Measurements from ENCODE around the gene KRTAP10-1.
"Not testable (repeated sequence)": the region's sequence is repeated elsewhere in the genome, so short reads cannot be mapped to it uniquely, and the experiment has no call there.

Gene KRTAP10-1

GRCh38 chr21:44571296-44571695 is 31.3 kb upstream of the KRTAP10-1 start:
- no peak for DNase-seq (ENCODE audit: low read depth)

- no peak for DNase-seq (ENCODE audit: low read depth)
Measured at GRCh38 chr21:44569861-44570517, 30.0 kb upstream of the KRTAP10-1 start.

DNA sequence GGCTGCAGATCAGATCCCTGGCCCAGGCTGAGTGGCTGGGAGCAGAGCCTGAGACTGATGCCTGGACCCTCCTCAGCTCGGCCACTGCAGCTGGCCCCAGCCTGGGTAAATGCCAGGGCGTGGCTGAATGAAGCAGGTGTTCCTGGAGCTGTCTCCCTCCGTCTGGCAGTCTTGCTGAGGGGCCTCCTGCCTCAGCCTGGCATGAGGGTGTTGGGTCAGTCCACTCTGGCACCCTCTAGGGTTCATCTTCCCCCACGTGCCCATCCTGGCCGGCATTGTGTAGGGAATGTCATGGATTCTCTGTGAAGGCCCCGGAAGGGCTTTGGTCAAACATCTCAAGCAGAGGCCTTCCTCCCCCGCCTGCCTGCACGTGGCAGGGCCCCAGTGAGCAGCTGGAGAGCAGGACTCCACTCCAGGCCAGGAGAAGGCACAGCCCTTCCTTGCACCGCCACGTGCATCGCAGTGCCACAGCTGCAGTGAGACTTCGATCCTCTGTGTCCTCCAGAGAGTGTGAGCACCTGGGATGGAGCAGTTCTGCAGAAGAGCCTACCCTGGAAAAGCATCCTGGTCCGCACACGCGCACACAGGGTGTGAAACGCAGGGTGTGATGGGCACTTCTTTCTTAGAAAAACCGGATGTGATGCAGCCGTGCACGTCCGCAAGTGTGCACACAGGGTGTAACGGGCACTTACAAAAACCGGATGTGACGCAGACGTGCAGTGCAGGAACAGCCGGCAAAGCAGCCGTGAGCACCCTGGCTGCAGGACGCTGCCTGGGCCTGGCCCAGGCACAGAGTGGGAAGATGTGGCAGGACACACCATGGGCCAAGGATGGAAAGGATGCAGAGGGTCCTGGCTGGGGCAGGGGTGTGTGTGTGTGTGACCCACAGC is 28.9 kb upstream of the KRTAP10-1 start:
- no peak for DNase-seq (ENCODE audit: low read depth)

DNA sequence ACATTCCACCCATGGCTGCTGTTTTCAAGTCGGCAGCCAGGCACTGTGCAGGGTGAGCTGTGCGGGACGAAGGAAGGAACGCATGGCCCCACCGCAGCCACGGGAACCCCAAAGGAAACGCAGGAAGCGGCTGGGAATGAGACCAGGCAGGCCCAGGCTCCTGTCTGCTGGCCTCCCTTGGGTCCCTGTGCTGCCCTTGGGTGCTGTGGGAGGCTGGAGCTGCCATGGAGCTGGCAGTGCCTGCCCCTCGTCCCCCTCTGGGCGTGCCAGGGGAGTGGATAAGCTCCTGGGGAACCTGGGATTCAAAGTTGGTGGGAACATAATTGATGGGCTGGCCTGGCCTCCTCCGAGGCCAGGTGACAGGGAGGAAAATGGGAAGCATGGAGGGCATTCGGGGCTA is 28.3 kb upstream of the KRTAP10-1 start:
- no peak for DNase-seq (ENCODE audit: low read depth)

DNA sequence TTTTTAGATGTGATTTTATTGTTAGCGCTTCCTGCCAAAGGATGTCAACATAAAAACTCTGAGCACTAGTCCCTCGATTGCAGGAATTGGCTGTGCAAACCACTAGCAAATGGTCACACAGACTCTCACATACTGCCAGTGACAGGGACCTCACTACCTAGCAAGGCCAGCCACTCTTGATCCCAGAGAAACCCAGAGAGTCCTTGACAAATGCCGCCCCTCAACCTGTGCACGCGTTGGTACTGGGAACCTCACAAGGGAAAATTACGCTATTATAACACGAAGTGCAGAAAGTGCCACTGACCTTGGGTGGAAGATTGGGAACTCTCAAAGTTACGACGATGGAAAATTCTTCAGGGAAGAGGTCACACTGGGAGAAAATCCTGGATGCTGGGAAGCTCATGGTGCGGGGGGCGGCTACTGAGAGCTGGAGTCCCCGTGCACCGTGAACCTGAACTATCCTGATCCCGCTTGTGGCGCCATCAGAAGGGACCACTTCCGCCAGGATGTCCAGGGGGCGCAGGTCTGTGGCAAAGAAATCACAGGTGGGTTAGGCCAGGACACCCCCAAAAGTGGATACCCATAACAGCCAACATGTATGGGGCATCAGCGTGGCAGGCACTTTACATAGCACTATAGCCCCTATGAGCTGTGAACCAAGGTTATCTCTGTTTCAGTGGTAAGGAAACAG is 27.6 kb upstream of the KRTAP10-1 start:
- no peak for DNase-seq (ENCODE audit: low read depth)

DNA sequence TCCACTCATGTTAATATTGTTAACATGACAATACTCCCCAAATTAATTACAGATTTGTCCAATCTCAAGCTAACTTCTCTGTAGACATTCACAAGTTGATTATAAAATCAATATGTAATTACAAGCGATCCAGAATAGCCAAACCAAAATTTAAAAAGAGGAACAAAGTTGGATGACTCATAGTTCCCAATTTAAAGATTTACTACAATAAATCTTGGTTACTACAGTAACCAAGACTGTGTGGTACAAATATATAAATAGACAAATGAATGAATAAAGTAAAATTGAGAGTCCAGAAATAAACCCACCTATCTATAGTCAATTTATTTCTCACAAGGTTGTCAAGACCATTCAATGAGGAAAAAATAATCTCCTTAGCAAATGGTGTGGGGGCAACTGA is 26.4 kb upstream of the KRTAP10-1 start:
- DNase-seq (ENCODE audit: low read depth) = no peak

GRCh38 chr21:44564886-44565598 is 25.0 kb upstream of the KRTAP10-1 start:
- DNase-seq (ENCODE audit: low read depth) = no peak

DNA sequence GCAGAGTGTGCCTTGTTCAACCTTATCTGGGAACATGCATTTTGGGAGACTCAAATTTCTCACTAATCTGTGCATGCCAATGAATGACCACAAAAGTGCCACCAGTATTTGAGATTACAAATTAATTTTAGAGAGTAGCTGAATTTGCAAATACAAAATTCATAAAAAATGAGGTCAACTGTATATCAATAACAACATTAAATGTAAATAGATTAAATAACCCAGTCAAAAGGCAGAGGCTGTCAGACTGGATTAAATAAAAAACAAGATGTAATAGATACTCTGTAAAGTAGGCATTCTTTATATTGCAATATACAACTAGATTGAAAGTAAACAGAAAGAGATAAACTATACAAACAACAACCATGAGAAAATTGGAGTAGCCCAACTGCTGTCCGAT is 24.1 kb upstream of the KRTAP10-1 start:
- DNase-seq (ENCODE audit: low read depth) = no peak

DNA sequence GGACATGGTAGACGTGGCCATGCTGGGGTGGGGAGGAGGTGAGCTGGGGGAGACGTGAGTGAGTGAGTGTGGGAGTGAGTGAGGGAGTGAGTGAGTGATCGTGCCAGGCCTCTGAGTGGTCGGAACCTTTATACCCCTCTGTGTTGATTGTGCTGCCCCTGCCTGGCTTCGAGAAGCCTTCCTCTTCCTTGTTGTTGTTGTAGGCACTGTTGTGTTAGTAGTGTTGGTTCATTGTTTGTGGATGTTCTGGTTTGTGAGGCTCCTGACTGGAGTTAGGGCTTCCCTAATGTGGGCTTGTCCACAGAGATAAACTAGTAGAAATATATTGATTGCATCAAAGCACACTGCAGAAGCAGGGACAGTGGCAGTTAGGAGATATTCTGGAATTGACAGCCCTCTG is 18.7 kb upstream of the KRTAP10-1 start, which contains the start of gene KRTAP10-3:
Gene KRTAP10-3 (minus strand): TSS at position 101 of the 400 bp plus-strand sequence. CDS start 80 bp downstream, at position 21.
- no peak for DNase-seq (ENCODE audit: low read depth)

- not testable (repeated sequence) for DNase-seq (ENCODE audit: low read depth)
Measured at GRCh38 chr21:44558329-44558675, 18.3 kb upstream of the KRTAP10-1 start.

DNA sequence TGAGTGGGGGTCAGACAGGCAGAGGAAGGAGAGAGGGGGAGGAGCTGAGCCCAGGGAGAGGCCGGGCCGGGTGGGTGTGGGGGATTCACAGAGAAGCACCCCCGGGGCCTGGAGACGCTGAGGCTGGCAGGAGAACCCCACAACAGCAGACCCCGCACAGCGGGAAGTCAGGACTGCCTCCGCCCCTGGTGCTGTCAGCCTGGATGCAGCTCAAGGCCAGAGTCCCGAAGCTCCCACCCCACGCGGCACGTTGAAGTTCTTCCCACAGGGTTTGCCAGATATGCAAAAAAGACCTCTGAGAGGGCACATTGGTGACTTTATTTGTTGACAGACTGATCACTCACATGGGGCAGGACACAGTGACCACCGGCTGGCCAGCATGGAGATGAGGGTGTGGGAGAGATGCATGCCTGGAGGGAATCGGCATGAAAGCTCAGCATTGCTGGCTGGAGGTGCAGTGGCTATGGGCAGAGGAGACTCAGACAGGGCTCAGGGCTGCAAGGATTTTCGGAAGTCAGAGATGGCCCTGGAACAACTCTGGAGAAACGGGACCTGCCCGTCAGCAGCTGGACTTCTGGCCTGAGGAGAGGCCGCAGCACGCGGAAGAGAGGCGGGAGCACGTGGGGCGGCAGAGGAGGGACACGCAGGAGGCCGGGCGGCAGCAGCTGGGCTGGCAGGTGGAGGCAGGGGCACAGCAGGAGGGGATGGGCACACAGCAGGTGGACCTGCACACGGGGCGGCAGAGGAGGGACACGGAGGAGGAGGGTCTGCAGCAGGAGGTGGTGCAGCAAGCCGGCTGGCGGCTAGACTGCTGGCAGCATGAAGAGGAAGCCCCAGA is 17.7 kb upstream of the KRTAP10-1 start:
- no peak for DNase-seq (ENCODE audit: low read depth)

GRCh38 chr21:44556879-44557278 is 16.9 kb upstream of the KRTAP10-1 start:
- no peak for DNase-seq (ENCODE audit: low read depth)

DNA sequence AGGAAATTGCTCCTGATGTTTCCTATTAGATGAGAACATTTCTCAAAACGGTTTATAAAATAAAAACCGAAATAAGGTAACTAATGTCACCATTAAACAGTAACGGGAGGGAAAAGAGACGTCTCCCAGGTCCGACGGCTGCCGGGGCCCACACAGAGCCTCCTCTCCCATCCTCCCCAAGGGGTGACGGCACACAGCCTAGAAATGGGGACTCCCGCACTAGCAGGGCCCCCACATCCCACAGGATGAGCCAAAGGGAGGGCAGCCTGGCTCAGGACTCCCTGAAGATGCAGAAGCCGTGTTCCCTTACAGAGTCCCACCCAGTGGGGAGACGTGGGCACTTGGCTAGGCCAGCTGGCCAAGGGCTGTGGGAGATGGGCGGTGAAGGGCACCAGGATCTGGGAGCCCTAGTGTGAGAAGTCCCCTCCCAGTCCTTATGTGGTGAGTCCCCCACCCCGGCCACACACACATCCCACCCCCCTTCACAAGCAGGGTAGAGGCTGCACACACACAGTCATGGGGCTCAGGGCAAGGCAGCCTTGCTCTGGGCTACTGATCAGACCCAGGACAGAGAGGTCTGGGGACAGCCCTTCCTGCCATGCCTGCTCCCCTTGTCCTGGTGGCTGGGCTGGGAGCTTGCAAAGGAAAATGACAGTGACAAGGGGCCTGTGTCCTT is 15.3 kb upstream of the KRTAP10-1 start:
- DNase-seq (ENCODE audit: low read depth) = no peak

- DNase-seq (ENCODE audit: low read depth) = no peak
Measured at GRCh38 chr21:44552681-44553080, 12.7 kb upstream of the KRTAP10-1 start.

DNA sequence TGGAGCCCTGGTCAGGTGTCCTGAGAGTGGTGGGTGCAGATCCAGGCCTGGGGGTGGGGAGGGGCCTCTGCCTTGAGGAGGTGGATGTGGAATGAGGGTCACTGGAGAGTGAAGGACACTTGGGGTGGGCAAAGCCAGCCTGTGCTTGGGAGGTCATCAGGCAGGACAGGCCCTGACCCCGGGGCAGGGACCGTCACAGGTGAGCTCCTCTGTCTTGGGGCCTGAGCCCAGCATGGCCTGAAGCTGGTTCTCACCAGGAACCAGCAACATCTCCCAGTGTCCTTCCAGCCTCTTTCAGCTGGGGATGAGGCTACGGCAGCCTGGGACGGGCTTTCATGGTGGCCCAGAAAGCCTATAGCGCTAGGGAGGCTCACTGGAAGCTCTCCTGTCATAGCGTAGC is 12.1 kb upstream of the KRTAP10-1 start:
- DNase-seq (ENCODE audit: low read depth) = no peak

- DNase-seq (ENCODE audit: low read depth) = no peak
Measured at GRCh38 chr21:44551340-44551961, 11.5 kb upstream of the KRTAP10-1 start, which contains the start of gene KRTAP10-2. Gene KRTAP10-2, minus strand, starts transcription at chr21:44551505. Its CDS starts 47 bp downstream, at chr21:44551458.

- DNase-seq (ENCODE audit: low read depth) = no peak
Measured at GRCh38 chr21:44550807-44551206, 10.8 kb upstream of the KRTAP10-1 start.

DNA sequence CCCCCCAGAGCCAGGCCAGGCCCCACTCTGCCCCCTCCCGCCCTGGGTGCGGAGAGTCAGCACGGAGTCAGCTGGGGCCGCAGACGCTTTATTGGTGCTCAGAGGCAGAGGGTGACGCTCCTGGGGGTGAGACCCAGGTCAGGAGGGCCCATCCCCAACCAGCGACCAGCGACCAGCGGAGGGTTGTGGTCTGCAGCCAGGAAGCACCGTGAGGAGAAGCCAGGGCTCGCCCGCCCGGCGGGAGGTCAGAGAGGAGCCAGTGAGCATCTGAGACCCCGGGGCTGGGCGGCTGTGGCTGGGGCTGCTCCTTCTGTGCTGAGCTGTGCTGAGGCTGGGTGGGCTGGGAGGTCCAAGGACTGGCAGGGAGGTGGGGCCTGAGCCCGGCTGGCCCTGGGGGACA is 10.3 kb upstream of the KRTAP10-1 start:
- DNase-seq (ENCODE audit: low read depth) = not testable (repeated sequence)

DNA sequence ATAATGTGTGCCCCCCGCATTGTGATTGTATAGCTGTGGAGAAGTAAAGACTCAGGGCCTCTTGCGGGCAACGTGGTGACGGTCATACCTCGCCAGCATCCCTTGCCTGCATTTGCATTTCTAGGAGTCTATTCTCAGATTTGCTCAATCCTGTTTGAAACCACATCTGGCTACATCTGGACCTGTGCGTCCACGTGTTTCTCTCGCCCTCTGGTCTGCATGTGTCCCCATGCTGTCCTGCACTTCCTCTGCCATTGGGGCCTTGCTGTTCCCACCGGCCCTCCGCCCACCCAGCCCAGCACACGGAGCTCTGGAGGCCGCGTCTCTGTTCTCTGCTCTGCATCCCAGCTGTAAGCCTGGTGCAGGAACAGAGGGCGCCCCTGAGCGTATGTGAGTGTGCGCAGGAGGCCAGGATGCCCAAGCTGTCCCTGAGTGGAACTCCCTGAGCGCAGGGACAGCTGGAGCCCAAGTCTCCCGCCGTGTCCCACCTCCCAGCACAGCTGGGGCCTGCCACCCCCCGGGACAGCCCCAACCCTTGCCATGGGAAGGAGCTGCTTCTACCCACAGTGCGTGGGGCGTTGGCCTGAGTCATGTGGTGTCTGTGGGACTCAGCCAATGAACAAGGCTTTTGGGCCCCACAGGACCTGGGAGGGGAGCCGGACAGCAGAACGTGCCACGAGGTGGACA is 9.7 kb upstream of the KRTAP10-1 start:
- no peak for DNase-seq (ENCODE audit: low read depth)
